Omental fat pad (tissue), 4 donors: ENCODE results near the gene CCNI. TPM values are rescaled to one million over a fixed set of nuclear protein-coding genes. Genes with fewer than 3 reads are reported as not detected.
A peak's percentile ranks its signal among the peaks of the same experiment; 100 is the strongest.

Experiments
- ATAC-seq: fragments of 150-250 bp; one replicate; pipeline ENCODE4 v1.9.1; 2016; ENCODE audit warnings: mild to moderate bottlenecking, moderate library complexity; ENCODE audit not compliant: low FRiP score
- DNase-seq: peaks from one replicate; pipeline ENCODE4 v3.0.0-alpha.2; 2019; ENCODE audit warnings: low spot score
- total RNA-seq, 4 donors: library from RNA; depleted of rRNA; stranded (reverse); fragments of >200 nt; gene quantifications; one replicate each; pipeline ENCODE4 v1.1.0, GENCODE V29; 2016
- TF ChIP-seq, protein P1 (sequence below), 3 donors: fragments of 450-650 bp; IDR thresholded peaks; one replicate each; pipeline ENCODE4 v1.5.1; 2016 to 2017; ENCODE audit warnings: antibody characterized with exemption in 3 of 3, mild to moderate bottlenecking in 3 of 3, moderate library complexity in 2 of 3

Gene CCNI
- total RNA-seq, 4 donors from 2014 or later: 191 to 233 (median 199) TPM

DNA sequence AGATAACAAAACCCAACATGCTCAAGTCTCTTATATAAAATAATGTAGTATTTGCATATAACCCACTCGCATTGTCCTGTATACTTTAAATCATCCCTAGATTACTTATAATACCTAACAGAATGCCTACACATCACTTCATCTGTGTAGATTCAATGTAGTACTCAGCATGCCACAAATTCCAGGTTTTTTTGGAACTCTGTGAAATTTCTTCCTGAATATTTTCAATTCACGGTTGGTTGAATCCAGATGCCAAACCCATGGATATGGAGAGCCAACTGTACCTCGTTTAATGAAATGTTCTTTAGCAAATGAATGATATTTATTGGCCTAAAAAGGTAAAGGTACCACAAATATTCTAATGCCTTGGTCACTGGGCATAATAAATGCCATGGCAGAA lies 24.8 kb downstream of the CCNI start:
- DNase-seq: no peak
- TF ChIP-seq, protein P1, sequence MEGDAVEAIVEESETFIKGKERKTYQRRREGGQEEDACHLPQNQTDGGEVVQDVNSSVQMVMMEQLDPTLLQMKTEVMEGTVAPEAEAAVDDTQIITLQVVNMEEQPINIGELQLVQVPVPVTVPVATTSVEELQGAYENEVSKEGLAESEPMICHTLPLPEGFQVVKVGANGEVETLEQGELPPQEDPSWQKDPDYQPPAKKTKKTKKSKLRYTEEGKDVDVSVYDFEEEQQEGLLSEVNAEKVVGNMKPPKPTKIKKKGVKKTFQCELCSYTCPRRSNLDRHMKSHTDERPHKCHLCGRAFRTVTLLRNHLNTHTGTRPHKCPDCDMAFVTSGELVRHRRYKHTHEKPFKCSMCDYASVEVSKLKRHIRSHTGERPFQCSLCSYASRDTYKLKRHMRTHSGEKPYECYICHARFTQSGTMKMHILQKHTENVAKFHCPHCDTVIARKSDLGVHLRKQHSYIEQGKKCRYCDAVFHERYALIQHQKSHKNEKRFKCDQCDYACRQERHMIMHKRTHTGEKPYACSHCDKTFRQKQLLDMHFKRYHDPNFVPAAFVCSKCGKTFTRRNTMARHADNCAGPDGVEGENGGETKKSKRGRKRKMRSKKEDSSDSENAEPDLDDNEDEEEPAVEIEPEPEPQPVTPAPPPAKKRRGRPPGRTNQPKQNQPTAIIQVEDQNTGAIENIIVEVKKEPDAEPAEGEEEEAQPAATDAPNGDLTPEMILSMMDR (IDR thresholded peaks at IDR 0.05): no peak
- no peak for ATAC-seq

DNA sequence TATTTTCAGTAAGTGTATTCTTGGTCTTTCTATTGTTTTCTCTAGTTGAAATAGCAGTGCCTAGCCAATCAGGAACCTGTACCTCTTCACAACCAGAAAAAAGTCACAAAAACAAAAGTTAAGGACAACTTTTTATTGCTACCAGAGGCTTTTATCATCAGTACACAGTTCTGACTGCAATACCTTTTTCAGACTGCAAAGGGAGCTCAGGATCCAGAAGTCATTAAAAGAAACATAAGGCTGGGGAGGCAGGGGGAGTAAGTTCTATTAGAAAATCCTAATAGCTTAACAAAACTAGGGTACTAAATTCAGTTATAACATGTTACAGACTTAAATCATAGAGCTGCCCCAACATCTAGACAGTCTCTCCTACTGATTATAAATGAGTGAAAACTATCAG lies 28.8 kb downstream of the CCNI start:
- DNase-seq: no peak
- TF ChIP-seq, protein P1 (IDR thresholded peaks at IDR 0.05): no peak
- no peak for ATAC-seq

DNA sequence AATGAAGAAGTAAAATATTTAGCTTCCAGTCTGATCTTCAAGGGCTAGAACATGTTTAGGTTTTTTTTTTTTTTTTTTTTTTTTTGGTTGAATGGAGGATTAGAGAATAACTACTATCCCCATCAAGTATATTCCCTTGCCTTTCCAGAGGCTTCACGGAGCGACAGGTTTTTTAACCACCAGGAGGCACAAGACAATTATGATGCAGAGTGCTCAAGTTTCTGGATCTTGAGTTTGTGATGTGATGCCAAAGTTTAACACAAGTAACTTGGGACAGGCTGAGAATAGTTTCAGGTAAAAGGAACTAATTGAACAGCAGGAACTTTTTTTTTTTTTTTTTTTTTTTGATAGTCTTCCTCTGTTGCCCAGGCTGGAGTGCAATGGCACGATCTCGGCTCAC lies 30.3 kb downstream of the CCNI start:
- TF ChIP-seq, protein P1 (IDR thresholded peaks at IDR 0.05): no peak
- DNase-seq: no peak

DNA sequence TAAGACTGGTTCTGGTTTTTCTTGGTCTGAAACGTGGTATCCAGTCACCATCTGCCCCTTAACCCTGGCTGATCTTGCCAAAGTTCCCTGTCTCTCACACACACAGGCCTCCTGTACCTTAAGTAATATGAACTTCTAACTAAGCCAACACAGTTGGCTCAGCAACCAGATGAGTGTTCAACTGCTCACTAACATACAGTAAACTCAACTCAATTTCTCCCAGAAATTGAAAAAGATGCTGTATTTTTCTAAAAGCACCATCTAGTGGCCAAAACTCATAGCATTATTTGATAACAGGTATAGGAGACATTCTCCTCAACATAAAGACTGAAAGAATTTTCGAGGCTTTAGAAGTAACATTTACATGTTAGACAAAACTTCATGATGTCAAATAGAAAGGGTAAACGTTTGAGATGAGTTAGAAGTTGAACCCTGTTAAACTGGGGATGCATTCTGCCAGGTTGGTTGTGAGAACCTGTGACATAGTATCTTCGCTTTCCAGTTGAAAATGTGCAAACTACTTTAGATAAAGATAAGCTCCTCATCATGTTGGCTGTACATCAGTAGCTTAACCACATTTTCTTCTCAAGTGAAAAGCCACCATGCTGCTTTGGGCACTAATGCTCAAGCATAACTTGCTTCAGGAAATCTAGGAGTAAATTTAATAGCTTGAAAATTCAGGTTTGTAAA lies 31.2 kb downstream of the CCNI start:
- ATAC-seq: peak; percentile 45
- DNase-seq: no peak
- TF ChIP-seq, protein P1 (IDR thresholded peaks at IDR 0.05): no peak

More for the DNA sequence above, 30.3 kb downstream of the CCNI start:
- ATAC-seq: no peak

DNA sequence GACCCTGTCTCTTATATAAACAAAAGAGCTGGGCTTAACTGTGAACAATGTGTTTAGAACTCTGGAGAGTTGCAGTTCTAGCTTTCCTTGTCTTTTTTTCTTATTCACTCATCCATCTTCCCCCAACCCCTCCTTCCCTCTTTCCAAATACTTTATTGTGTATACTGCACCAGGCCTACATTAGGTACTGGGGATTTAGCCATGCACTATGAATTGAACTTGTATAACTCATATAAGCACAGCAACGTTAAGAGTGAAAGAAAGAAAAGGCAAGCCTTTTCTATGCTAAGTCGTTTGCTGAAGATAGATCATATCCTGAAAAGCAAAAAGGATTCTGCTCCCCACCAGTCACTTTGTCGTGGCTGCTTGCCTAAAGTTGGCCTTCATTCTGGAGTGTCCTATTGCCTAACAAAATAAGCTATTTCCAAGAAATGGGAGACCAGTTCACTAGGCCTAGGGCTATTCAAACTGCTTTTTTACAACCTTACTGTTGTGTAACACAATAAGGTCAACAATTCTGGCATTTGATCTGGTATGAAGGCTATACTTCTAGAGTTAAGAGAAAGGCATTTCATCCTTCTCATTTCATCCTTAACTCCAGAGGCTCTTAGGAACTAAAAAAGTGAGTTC lies 32.2 kb downstream of the CCNI start:
- TF ChIP-seq, protein P1 (IDR thresholded peaks at IDR 0.05): no peak
- DNase-seq (no peak), ATAC-seq (peak; percentile 52)

DNA sequence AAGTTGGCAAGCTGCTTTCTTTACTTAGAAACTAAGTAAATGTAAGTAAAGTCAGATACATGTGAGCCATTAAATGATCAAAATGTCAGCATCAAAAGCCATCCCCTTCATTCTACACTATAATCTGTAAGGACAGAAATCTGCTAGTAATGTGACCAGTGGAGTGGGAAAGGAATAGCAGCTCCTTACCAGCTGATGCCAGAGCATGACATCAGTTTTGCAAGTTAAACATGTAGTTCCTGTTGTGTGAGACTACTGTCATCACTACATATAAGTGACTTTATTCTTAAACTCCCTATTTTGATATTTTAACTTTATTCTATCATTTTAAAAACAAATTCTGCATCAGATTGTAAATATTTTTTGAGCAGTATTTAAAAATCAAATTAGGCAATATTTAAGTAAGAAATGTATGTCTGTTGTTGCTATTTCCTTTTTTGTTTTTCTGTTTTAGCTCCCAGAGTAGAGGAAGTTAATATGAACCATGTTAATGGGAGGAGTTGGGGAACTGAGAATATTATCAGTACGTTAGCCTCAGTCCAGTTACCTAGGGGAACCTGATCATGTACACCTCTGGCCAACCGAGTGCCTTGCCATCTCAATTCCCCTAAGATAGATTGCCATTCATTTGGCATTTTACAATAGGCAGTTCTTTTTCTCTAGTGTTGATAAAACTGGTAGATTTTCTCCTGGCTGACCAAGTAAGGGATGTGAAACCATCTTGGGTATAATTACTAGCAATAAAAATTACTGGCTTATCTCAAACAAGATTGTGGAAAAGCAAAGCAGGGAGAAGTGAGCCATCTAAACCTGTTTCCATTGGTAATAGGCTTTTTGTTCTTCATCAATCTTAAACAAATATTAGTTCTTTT lies 34.7 kb downstream of the CCNI start:
- ATAC-seq (no peak), DNase-seq (no peak)
- TF ChIP-seq, protein P1 (IDR thresholded peaks at IDR 0.05): no peak
